Hepatocyte (in vitro differentiated cells): ENCODE results near the gene RREB1.

Experiments used
- CTCF ChIP-seq: fragments of 200-600 bp; sonication (generic); IDR thresholded peaks from 2 replicates; pipeline ENCODE4 v1.5.1; 2016; ENCODE audit warnings: antibody characterized with exemption, mild to moderate bottlenecking; ENCODE audit not compliant: poor library complexity
- EZH2 ChIP-seq: fragments of 200-600 bp; sonication (generic); IDR thresholded peaks from 2 replicates; pipeline ENCODE4 v1.6.1; 2016; ENCODE audit warnings: antibody characterized with exemption, mild to moderate bottlenecking, borderline replicate concordance
- EZH2phosphoT487 ChIP-seq: fragments of 200-600 bp; sonication (generic); IDR thresholded peaks from one replicate; pipeline ENCODE4 v1.6.1; 2018; ENCODE audit warnings: antibody characterized with exemption, mild to moderate bottlenecking, low read depth, moderate library complexity; ENCODE audit not compliant: unreplicated experiment, severe bottlenecking

DNA sequence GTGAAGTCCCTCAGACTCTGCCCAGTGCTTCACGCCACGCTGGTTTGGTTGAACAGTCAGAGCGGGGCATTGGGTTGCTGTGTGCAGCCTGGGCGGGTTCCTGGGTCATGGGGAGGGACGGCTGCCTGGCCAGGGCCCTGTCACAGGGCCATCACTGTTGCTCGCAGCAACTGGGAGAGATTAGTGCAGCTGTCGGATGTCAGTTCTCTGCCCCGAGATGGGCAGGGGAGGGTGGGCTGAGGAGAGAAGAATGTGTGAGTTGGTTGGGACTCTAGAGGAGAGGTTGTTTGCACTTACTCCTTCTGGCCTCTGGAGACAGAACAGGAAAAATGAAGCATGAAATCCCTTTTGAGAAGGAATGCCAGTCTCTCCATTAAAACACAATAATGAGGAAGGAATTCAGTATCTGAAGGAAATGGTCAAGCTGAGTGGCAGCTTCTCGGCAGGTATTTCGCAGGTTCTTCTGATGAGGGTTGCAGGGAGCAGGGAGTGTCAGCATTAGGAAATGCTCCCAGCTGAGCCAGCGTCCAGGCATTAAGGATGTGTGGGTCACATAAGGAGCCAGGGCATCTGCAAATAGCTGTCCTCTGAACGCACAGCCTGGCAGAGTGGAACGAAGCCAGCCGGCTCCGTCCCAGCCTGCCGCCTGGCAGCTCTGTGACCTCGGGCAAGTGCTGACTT, 109.3 kb downstream of the RREB1 start:
- TF ChIP-seq CTCF (no peak), EZH2phosphoT487 (no peak), EZH2 (no peak)
